SK-N-SH treated with all-trans-retinoic acid at 6 μM for 48 hours (cell line): ENCODE results near the gene ELAC2.

Source experiments
- GLIS3 ChIP-seq: fragments of 250-450 bp; sonication (Bioruptor Pico); IDR thresholded peaks from 2 replicates; pipeline ENCODE4 v1.5.0; 2020; ENCODE audit warnings: mild to moderate bottlenecking, moderate library complexity
- PATZ1 ChIP-seq: fragments of 250-450 bp; sonication (Bioruptor Pico); IDR thresholded peaks from 2 replicates; pipeline ENCODE4 v1.8.0; 2020; ENCODE audit warnings: mild to moderate bottlenecking, moderate library complexity, borderline replicate concordance
- POU6F1 ChIP-seq: fragments of 250-450 bp; sonication (Bioruptor Pico); IDR thresholded peaks from 2 replicates; pipeline ENCODE4 v1.8.0; 2021; ENCODE audit warnings: low read depth, mild to moderate bottlenecking, moderate library complexity, borderline replicate concordance
- ZFP30 ChIP-seq: fragments of 450-650 bp; formaldehyde crosslinking; IDR thresholded peaks from 2 replicates; pipeline ENCODE4 v1.5.0; 2022; ENCODE audit warnings: mild to moderate bottlenecking, moderate library complexity

- no peak for TF ChIP-seq PATZ1 (CRISPR knock-in tag)
- no peak for TF ChIP-seq GLIS3
- no peak for TF ChIP-seq POU6F1 (CRISPR knock-in tag)
- TF ChIP-seq ZFP30 (CRISPR knock-in tag): no peak
These were observed 6.9 kb downstream of the ELAC2 start for GRCh38 chr17:13010959-13011358.
